ENCODE data around the gene BLMH.

BLMH gene

GRCh38 chr17:30308406-30308805 is 16.7 kb upstream of the BLMH start:
- no peak for DNase-seq (ENCODE audit: low read depth in 2 of 2)

GRCh38 chr17:30304778-30305177 is 13.0 kb upstream of the BLMH start:
- no peak for DNase-seq (ENCODE audit: low read depth in 2 of 2)

- DNase-seq (ENCODE audit: low read depth in 2 of 2) = no peak
Measured at GRCh38 chr17:30302241-30302640, 10.5 kb upstream of the BLMH start.

GRCh38 chr17:30300818-30301217 is 9.1 kb upstream of the BLMH start:
- DNase-seq (ENCODE audit: low read depth in 2 of 2) = no peak

DNA sequence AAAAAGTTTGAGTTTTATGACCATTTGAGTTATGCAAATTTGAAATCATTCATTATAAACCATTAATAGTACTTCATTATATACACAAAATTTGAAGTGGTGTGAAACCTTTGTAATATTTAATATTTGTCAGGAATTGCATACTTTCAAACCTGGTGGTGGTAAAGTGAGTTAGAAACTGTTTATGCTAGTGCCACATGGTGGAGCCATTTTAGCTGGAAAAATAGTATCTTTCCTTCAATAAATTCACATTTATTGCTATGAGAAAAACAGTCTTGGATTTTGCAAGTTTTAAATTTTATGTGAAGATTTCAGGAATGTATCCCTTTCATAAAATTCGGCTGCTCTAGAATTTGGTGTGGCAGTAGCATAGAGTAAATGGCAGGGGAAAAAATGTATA is 7.3 kb upstream of the BLMH start:
- DNase-seq (ENCODE audit: low read depth in 2 of 2) = no peak

DNA sequence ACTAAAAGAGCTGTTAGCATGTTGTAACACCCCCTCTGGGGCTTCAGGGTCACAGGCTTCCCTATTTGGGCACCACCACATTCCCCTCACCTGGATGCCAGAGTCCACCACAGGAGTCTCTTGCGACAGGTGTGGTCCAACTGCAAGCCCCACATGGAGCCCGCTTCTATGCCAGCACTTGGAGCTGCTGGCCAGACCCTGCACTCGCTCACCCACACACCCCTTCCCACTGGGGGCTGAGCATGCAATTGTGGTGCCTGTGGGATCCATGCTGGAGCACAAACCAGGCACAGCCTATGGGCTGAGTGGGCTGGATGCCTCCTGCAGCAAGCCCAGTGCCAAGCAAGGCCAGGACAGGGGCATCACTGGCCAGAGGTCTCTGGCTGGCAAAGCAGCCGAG is 6.0 kb upstream of the BLMH start:
- DNase-seq (ENCODE audit: low read depth in 2 of 2) = no peak

GRCh38 chr17:30296499-30297080 is 4.8 kb upstream of the BLMH start:
- no peak for DNase-seq (ENCODE audit: low read depth in 2 of 2)

DNA sequence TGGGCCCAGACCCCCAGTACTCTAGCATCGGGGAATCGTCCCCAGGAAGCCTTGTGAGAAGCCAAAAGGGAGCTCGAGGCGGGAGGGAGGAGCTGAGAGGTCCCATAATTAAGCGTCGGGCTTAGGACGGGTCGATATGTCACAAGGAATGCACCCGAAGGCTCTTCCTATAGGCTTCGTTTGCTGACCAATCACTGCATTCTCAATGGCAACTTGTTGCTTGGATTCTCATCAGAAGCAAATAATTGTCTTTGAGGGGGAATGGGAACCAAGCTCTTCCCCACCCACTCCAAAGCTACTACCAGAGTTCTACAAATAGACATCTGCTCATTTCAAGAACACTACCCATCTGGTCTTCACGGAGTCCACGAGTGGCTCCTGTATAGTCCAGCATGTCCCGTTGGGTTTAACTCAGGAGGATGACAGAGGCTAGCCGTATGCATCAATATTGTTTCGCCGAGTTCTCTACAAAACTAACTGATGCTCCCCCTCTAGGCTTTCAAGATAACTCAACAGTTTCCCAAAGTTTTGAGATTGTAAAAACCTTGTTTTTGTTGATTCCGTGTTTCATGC is 628 bp upstream of the BLMH start:
- no peak for DNase-seq (ENCODE audit: low read depth in 2 of 2)

DNA sequence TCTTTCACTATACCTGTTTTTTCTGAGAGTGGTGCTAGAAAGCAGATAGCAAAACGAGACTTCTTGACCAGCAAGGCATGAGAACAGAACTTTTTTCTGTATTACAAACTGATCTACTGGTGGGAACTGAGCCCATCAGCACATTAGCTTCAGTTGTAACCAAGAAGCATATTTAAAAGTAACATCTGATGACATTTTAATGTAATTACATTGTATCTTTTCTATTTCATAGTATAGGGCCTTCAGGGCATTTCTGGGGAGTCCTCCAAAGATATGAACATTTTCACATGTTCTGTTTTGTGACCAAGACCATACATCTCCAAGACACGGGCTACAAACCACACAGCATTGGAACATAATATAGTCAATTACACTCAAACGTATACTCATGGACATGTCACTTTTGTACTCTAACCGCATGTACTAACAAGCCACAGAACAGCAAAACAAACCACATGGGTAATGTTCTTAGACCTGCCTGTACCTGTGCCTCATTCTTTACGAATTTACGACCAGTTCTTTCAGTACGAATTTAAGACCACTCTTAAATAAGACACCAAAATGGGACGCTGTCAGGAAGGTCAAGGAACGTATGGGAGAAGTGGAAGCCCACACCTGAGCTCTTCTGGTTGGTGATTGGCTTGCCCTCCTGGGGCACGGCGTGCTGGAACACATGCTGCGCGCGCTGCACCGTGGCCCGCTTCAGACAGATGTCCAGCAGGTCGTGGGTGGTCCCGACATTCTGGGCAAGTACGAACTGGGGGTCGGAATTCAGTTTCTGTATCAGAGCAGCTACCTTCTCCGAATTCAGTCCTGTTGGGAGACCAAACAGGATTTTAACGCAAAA is 825 bp downstream of the BLMH start:
- DNase-seq (ENCODE audit: low read depth in 2 of 2) = peak in 1 of 2 donors; percentile 19

- DNase-seq (ENCODE audit: low read depth in 2 of 2) = no peak
Measured at GRCh38 chr17:30290077-30290476, 1.7 kb downstream of the BLMH start.

- no peak for DNase-seq (ENCODE audit: low read depth in 2 of 2)
Measured at GRCh38 chr17:30279156-30279555, 12.6 kb downstream of the BLMH start.

- DNase-seq (ENCODE audit: low read depth in 2 of 2) = no peak
Measured at GRCh38 chr17:30278032-30278431, 13.7 kb downstream of the BLMH start.

DNA sequence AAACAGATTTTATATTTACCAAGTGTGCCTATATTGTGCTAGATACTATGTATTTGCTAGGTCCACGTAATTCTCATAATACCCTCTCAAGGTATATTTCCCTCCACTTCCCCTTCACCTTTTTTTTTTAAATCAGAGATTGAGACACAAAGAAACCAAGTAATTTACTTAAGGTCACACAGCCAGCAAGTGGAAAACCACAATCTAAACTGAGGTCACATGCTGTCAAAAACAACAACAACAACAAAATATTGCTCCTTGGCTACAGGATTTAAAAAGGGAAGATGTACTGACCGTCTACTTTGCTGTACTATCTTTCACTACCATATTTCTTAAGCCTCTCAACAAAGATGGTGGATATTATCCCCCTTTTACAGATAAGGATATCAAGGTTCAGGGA is 15.8 kb downstream of the BLMH start:
- DNase-seq (ENCODE audit: low read depth in 2 of 2) = no peak

DNA sequence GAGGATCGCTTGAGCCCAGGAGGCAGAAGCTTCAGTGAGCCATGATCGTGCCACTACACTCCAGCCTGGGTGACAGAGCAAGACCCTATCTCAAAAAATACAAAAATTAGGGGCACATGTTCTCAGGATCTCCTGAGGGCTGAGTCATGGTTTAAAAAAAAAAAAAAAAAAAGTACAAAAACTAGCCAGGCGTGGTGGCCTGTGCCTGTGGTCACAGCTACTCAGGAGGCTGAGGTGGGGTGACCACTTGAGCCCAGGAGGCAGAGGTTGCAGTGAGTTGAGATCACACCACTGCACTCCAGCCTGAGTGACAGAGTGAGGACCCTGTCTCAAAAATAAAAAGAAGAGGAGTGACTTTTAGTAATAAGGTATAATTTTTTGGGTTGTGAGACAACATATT is 16.9 kb downstream of the BLMH start:
- no peak for DNase-seq (ENCODE audit: low read depth in 2 of 2)

DNA sequence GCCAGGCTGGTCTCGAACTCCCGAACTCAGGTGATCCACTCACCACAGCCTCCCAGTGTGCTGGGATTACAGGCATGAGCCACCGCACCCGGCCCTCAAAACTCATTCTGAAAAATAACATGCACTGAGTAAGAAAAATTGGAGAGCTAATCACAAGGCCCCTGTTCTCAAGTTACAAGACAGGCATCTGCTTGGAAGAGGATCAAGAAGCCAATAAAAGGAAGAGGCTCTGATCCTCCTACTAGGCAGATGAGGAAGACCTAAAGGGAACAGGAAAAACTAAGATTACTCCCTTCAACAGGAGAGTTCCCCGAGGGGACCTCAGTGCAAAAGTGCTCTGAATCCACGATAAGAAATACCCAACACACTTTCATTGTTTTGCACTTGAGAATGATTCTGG is 18.4 kb downstream of the BLMH start:
- no peak for DNase-seq (ENCODE audit: low read depth in 2 of 2)

- no peak for DNase-seq (ENCODE audit: low read depth in 2 of 2)
Measured at GRCh38 chr17:30271102-30271501, 20.6 kb downstream of the BLMH start.

DNA sequence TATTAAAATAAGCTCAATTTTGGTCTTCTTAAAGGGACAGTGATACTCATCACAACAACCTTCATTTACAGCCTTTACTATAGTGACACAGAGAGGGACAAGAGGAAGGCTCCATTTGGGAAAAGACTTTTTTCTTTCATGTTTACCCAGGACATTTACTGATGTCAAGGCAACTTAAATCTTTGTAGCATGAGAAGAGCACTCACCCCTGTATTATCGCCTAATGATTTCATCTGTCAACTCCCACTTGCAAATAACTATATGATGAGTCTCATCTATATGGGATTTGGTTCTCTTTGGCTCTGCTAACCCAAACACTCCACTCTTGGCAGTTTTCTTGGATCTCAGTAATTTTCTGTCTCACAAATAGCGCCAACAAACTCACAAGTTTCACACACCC is 24.1 kb downstream of the BLMH start:
- no peak for DNase-seq (ENCODE audit: low read depth in 2 of 2)

DNA sequence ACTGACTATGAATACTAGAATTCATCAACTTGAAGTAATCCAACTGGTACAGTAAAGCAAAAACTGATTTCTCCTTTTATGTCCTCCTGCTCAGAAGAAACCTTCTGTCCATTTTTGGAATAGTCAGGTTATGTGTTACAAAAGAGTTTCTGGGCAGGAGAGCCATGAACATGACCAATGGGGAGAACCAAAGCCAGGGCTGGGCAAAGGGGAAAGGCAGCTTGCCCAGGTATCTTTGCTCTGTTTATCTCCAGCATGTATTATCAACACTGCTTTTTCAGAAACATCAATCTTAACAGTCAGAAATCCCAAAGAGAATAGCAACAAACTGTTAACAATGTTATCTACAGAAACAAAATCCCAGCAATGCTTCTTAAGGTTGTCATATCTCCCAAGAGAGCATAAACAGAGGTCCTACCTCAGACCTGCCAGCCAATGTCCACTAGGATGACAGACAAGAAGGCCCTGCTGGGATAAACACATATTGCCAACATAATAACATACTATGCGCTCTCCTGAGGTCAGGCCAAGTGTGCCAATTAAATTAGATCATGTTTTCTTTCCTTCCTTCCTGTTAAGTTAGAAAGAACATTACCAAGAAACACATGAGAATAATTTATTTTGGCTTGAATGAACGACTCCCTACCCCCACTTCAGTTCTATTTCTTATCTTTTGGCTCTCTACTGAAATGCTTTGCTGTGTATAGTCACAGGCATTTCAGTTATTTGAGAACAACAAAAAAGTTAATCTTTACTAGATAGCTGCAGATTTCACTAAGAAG is 28.0 kb downstream of the BLMH start:
- DNase-seq (ENCODE audit: low read depth in 2 of 2) = no peak

DNA sequence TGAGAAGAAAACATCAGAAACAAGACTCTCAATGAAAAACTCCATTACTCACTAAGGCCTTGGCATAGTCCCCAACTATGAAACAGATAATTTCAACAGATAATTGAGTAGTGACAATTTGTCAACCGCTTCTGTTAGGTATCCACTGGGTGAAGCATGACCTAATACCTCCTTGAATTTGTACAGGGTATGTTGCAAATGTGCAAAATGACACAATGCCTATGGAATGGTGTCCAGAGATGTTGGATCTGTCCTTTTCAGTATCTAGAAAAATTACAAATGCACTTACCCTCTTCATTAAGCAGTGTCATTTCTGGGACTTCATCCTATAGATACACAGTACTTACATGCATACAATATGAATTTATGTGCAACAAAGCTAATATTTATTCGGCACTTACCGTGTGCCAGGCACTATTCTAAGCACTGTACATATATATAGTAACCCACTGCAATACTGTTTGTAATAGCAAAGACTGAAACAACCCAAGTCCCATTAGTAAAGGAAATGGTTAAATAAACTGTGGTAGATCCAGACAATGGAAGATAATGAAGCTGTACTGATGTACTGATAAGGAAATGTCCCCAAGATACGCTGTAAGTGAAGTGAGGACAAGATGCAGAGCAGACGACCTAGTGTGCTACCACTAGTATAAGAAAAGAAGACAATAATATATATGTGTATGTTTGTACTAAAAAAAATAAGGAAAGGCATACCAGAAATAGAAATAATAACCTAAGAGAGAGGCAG is 34.8 kb downstream of the BLMH start:
- no peak for DNase-seq (ENCODE audit: low read depth in 2 of 2)

GRCh38 chr17:30254150-30254549 is 37.6 kb downstream of the BLMH start:
- no peak for DNase-seq (ENCODE audit: low read depth in 2 of 2)

GRCh38 chr17:30253312-30253711 is 38.4 kb downstream of the BLMH start:
- no peak for DNase-seq (ENCODE audit: low read depth in 2 of 2)

GRCh38 chr17:30251931-30252330 is 39.8 kb downstream of the BLMH start:
- no peak for DNase-seq (ENCODE audit: low read depth in 2 of 2)

Measured in stimulated activated CD8-positive, alpha-beta memory T cell treated with anti-CD3 and anti-CD28 coated beads, Interleukin-7, amount 100 ng/mL, for 4 hours (primary cell).